ENCODE results near the gene PPARA.

PPARA gene

GRCh38 chr22:46132830-46133587 is 17.3 kb upstream of the PPARA start:
- no peak overlapping the region for H2AK5ac ChIP-seq (ENCODE audit: low read length)
- H4K8ac ChIP-seq (ENCODE audit: low read depth, low read length), result no peak overlapping the region
- no peak overlapping the region for H3K23ac ChIP-seq (ENCODE audit: low read length)
- H2BK120ac ChIP-seq (ENCODE audit: insufficient read depth, low read length, poor library complexity), result no peak overlapping the region
- H3K4ac ChIP-seq (ENCODE audit: low read depth, low read length), result no peak overlapping the region
- no peak overlapping the region for H3K27ac ChIP-seq (ENCODE audit: low read depth, low read length)
- no peak overlapping the region for H2BK5ac ChIP-seq (ENCODE audit: low read depth, low read length, poor library complexity)
- H3K4me2 ChIP-seq (ENCODE audit: low read length), result no peak overlapping the region
- H3K36me3 ChIP-seq (ENCODE audit: control insufficient read depth in 1 of 2, insufficient read depth in 2 of 2, low read length in 2 of 2), result no peaks in the 10 kb centered on the region
- no CpG with 5 or more reads among the region's 19 CpGs for WGBS (ENCODE audit: extremely low coverage, insufficient coverage, insufficient read length)
- H2BK12ac ChIP-seq (ENCODE audit: low read length), result no peak overlapping the region
- H3K79me1 ChIP-seq (ENCODE audit: low read length), result no peaks in the 10 kb centered on the region
- DNase-seq, result no peak
- H3K18ac ChIP-seq (ENCODE audit: low read length), result no peak overlapping the region
- H3K27me3 ChIP-seq (ENCODE audit: insufficient read depth, low read length), result no peaks in the 10 kb centered on the region
- peaks cover 4% of the 10 kb centered on the region for H3K9me3 ChIP-seq (ENCODE audit: insufficient read depth, low read depth, low read length)
- H3K9ac ChIP-seq (ENCODE audit: low read length), result no peak overlapping the region
- no peaks in the 10 kb centered on the region for H3K79me2 ChIP-seq (ENCODE audit: control insufficient read depth, insufficient read depth, low read length, poor library complexity)
- H2AFZ ChIP-seq (ENCODE audit: insufficient read depth, low read length, poor library complexity), result no peak overlapping the region
- H4K91ac ChIP-seq (ENCODE audit: low read depth, low read length), result no peak overlapping the region
- no peak overlapping the region for H3K4me3 ChIP-seq (ENCODE audit: low read depth, low read length)
- no peak overlapping the region for H4K12ac ChIP-seq (ENCODE audit: low read depth, low read length)
- peaks cover 5 to 9% of the 10 kb centered on the region in 2 experiments for H3K4me1 ChIP-seq (ENCODE audit: control insufficient read depth in 1 of 2, insufficient read depth in 2 of 2, low read length in 2 of 2)
- H3K14ac ChIP-seq (ENCODE audit: low read length), result no peak overlapping the region

DNA sequence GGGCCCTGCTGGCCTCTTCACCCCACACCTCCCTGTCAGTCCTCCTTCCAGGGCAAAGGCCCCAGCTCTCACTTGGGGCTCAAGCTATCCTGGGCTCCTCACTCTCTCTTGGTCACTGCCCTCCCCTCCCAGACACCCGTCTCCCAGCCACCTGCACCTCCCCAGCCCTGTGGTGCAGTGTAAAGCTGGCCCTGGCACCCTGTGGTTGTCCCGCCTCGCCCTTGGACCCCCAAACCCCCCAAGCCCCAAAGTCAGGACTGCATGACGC is 16.8 kb upstream of the PPARA start:
- no peak overlapping the region for H4K8ac ChIP-seq (ENCODE audit: low read depth, low read length)
- H3K4ac ChIP-seq (ENCODE audit: low read depth, low read length), result no peak overlapping the region
- H2BK120ac ChIP-seq (ENCODE audit: insufficient read depth, low read length, poor library complexity), result no peak overlapping the region
- no peak overlapping the region for H3K23ac ChIP-seq (ENCODE audit: low read length)
- H3K14ac ChIP-seq (ENCODE audit: low read length), result no peak overlapping the region
- H3K79me1 ChIP-seq (ENCODE audit: low read length), result no peaks in the 10 kb centered on the region
- H3K9me3 ChIP-seq (ENCODE audit: insufficient read depth, low read depth, low read length), result peaks cover 4% of the 10 kb centered on the region
- no peak overlapping the region for H3K9ac ChIP-seq (ENCODE audit: low read length)
- no peaks in the 10 kb centered on the region for H3K36me3 ChIP-seq (ENCODE audit: control insufficient read depth in 1 of 2, insufficient read depth in 2 of 2, low read length in 2 of 2)
- H3K18ac ChIP-seq (ENCODE audit: low read length), result no peak overlapping the region
- no CpG with 5 or more reads among the region's 4 CpGs for WGBS (ENCODE audit: extremely low coverage, insufficient coverage, insufficient read length)
- no peak overlapping the region for H4K12ac ChIP-seq (ENCODE audit: low read depth, low read length)
- H2AK5ac ChIP-seq (ENCODE audit: low read length), result no peak overlapping the region
- H3K79me2 ChIP-seq (ENCODE audit: control insufficient read depth, insufficient read depth, low read length, poor library complexity), result no peaks in the 10 kb centered on the region
- no peak overlapping the region for H2AFZ ChIP-seq (ENCODE audit: insufficient read depth, low read length, poor library complexity)
- H3K4me2 ChIP-seq (ENCODE audit: low read length), result no peak overlapping the region
- H4K91ac ChIP-seq (ENCODE audit: low read depth, low read length), result no peak overlapping the region
- no peaks in the 10 kb centered on the region for H3K27me3 ChIP-seq (ENCODE audit: insufficient read depth, low read length)
- no peak overlapping the region for H3K4me3 ChIP-seq (ENCODE audit: low read depth, low read length)
- no peak overlapping the region for H2BK5ac ChIP-seq (ENCODE audit: low read depth, low read length, poor library complexity)
- no peak for DNase-seq
- no peak overlapping the region for H2BK12ac ChIP-seq (ENCODE audit: low read length)
- H3K4me1 ChIP-seq (ENCODE audit: control insufficient read depth in 1 of 2, insufficient read depth in 2 of 2, low read length in 2 of 2), result peaks cover 5 to 9% of the 10 kb centered on the region in 2 experiments
- no peak overlapping the region for H3K27ac ChIP-seq (ENCODE audit: low read depth, low read length)

DNA sequence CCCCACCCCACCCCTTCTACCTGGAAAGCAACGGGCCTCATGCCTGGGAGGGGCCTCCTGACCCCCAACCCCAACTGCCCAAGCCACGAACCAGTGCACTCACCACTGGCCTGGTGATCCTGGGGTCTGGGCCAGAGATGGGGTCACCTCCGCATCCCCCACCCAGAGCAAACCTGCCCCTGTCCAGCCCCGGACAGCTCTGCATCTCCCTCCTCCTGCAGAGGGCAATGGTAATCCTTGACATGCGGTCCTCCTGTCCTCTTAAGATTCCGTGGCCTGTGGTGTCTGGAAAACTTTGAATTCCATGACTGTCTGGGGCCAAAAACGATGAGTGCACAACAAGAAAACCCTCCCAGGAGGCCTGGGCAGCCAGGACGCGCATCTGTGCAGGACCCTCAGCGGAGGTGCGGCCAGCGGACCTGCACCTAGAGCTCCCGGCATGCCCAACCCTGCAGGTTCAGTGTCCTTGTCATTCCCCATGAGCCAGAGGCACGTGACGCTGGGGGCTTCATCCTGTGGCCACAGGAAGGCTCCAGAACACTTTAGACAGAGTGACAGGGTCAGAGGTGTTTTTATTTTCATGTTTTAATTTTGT is 16.1 kb upstream of the PPARA start:
- Histone ChIP-seq H3K18ac (ENCODE audit: low read length) (no peak overlapping the region), H3K4me2 (ENCODE audit: low read length) (no peak overlapping the region), H4K8ac (ENCODE audit: low read depth, low read length) (no peak overlapping the region), H2BK12ac (ENCODE audit: low read length) (no peak overlapping the region), H2BK120ac (ENCODE audit: insufficient read depth, low read length, poor library complexity) (no peak overlapping the region), H4K12ac (ENCODE audit: low read depth, low read length) (no peak overlapping the region), H2AFZ (ENCODE audit: insufficient read depth, low read length, poor library complexity) (no peak overlapping the region), H4K91ac (ENCODE audit: low read depth, low read length) (no peak overlapping the region), H2BK5ac (ENCODE audit: low read depth, low read length, poor library complexity) (no peak overlapping the region), H3K4me3 (ENCODE audit: low read depth, low read length) (no peak overlapping the region), H3K4ac (ENCODE audit: low read depth, low read length) (no peak overlapping the region), H3K23ac (ENCODE audit: low read length) (no peak overlapping the region), H3K9me3 (ENCODE audit: insufficient read depth, low read depth, low read length) (peaks cover 4% of the 10 kb centered on the region), H3K79me1 (ENCODE audit: low read length) (no peaks in the 10 kb centered on the region), H3K9ac (ENCODE audit: low read length) (no peak overlapping the region), H3K27ac (ENCODE audit: low read depth, low read length) (no peak overlapping the region), H3K36me3 (ENCODE audit: control insufficient read depth in 1 of 2, insufficient read depth in 2 of 2, low read length in 2 of 2) (no peaks in the 10 kb centered on the region), H3K14ac (ENCODE audit: low read length) (no peak overlapping the region), H2AK5ac (ENCODE audit: low read length) (no peak overlapping the region), H3K79me2 (ENCODE audit: control insufficient read depth, insufficient read depth, low read length, poor library complexity) (no peaks in the 10 kb centered on the region), H3K4me1 (ENCODE audit: control insufficient read depth in 1 of 2, insufficient read depth in 2 of 2, low read length in 2 of 2) (peaks cover 5 to 9% of the 10 kb centered on the region in 2 experiments), H3K27me3 (ENCODE audit: insufficient read depth, low read length) (no peaks in the 10 kb centered on the region)
- DNase-seq, result no peak
- WGBS (ENCODE audit: extremely low coverage, insufficient coverage, insufficient read length), result no CpG with 5 or more reads among the region's 15 CpGs

GRCh38 chr22:46135611-46136485 is 14.5 kb upstream of the PPARA start:
- H3K27ac ChIP-seq (ENCODE audit: low read depth, low read length), result no peak overlapping the region
- H3K9me3 ChIP-seq (ENCODE audit: insufficient read depth, low read depth, low read length), result peaks cover 4% of the 10 kb centered on the region
- no peak overlapping the region for H2AK5ac ChIP-seq (ENCODE audit: low read length)
- no peak for DNase-seq
- no peak overlapping the region for H2BK5ac ChIP-seq (ENCODE audit: low read depth, low read length, poor library complexity)
- H3K4me1 ChIP-seq (ENCODE audit: control insufficient read depth in 1 of 2, insufficient read depth in 2 of 2, low read length in 2 of 2), result peaks cover 5 to 13% of the 10 kb centered on the region in 2 experiments
- H3K18ac ChIP-seq (ENCODE audit: low read length), result no peak overlapping the region
- H4K12ac ChIP-seq (ENCODE audit: low read depth, low read length), result no peak overlapping the region
- no peak overlapping the region for H2BK12ac ChIP-seq (ENCODE audit: low read length)
- H3K9ac ChIP-seq (ENCODE audit: low read length), result no peak overlapping the region
- H2BK120ac ChIP-seq (ENCODE audit: insufficient read depth, low read length, poor library complexity), result no peak overlapping the region
- no peaks in the 10 kb centered on the region for H3K27me3 ChIP-seq (ENCODE audit: insufficient read depth, low read length)
- no peak overlapping the region for H3K14ac ChIP-seq (ENCODE audit: low read length)
- no peak overlapping the region for H3K4ac ChIP-seq (ENCODE audit: low read depth, low read length)
- H3K36me3 ChIP-seq (ENCODE audit: control insufficient read depth in 1 of 2, insufficient read depth in 2 of 2, low read length in 2 of 2), result no peaks in the 10 kb centered on the region
- no CpG with 5 or more reads among the region's 26 CpGs for WGBS (ENCODE audit: extremely low coverage, insufficient coverage, insufficient read length)
- H2AFZ ChIP-seq (ENCODE audit: insufficient read depth, low read length, poor library complexity), result no peak overlapping the region
- no peaks in the 10 kb centered on the region for H3K79me2 ChIP-seq (ENCODE audit: control insufficient read depth, insufficient read depth, low read length, poor library complexity)
- H3K79me1 ChIP-seq (ENCODE audit: low read length), result peaks cover 2% of the 10 kb centered on the region
- H3K4me2 ChIP-seq (ENCODE audit: low read length), result no peak overlapping the region
- no peak overlapping the region for H3K4me3 ChIP-seq (ENCODE audit: low read depth, low read length)
- no peak overlapping the region for H4K8ac ChIP-seq (ENCODE audit: low read depth, low read length)
- H4K91ac ChIP-seq (ENCODE audit: low read depth, low read length), result no peak overlapping the region
- H3K23ac ChIP-seq (ENCODE audit: low read length), result no peak overlapping the region

Measured in trophoblast cell (in vitro differentiated cells and primary cell).